ENCODE measurements around the gene GBA3.

Gene GBA3

DNA sequence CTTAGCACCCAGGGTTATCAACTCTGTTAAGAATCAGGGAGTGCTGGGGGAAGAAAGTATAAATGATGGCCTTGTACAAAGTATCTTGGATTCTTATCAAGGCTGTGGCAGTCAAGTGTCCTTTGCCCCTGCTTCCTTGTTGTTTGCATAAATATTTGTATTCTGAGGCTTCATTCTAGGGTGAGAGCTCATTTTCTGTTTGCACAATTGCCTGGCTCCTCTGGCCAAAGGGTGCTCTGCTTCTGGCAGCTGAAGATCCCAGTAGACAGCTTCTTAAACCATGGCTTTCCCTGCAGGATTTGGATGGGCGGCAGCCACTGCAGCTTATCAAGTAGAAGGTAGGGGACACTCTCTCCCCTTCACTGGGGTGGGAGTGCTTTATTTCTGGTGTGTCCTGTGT lies at the start of gene GBA3:
Gene GBA3 (plus strand): TSS at position 202 of the 400 bp plus-strand sequence.
- no peak for DNase-seq (ENCODE audit: low read depth in 1 of 2, low spot score in 1 of 2)

DNA sequence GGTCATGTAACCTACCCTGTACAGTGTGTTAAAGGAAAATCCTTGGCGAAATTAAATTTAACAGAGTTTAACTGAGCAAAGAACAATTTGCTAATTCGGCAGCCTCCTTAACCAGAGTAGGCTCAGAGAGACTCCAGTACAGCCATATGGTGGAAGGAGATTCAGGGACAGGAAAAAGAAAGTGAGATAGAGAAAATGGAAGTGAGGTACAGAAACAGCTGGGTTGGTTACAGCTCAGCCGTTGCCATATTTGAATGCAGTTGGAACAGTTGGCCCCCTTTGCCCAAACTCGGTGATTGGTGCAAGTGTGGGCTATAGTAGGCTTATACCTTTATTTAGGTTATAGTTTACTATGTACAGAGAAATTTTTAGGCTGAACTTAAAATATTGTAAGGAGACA lies 48.8 kb upstream of the GBA3 start:
- DNase-seq (ENCODE audit: low read depth in 1 of 2, low spot score in 1 of 2) = no peak

DNA sequence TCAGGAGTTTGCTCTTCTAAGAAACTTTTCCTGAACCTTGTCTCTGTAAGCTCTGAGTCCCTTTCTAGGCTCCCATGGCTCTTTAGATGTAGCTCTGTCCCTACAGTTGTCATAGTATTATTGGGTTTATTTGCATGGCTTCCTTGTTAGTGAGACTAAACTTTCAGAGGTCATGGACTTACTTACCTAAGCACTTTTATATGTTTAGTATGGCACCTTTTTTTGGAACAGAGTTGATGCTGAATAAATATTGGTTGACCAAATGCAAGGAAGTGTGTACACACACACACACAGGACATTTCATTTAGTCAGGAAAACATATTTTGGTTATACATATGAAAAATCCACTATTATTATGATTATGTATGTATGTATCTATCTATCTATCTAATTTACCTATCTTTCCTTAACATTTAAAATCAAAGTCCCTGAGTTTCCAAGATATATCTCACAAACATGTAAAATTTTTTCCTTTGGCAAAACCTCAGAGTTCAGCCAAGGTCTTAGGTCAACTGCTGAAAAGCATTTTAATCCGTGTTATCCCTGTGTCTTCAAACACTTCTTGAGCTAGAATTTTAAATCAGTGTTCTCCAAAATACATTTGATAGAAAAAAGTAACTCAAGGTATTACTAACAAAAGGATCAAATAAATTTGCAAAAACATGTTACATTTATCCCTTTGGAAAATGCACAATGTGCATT lies 47.1 kb upstream of the GBA3 start:
- no peak for DNase-seq (ENCODE audit: low read depth in 1 of 2, low spot score in 1 of 2)

DNA sequence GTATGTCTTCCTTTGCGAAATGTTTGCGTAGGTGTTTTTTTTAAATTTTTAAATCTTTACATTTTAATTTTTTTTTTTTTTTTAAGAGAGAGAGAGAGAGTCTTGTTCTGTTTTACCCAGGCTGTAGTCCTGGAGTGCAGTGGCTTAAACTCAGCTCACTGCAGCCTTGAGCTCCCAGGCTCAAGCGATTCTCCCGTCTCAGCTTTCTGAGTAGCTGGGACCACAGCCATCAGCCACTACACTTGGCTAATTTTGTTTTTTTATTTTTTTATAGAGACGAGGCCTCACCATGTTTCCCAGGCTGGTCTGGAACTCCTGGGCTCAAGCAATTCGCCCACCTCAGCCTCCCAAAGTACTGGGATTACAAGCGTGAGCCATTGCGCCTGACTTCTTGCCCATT lies 43.7 kb upstream of the GBA3 start:
- no peak for DNase-seq (ENCODE audit: low read depth in 1 of 2, low spot score in 1 of 2)

DNA sequence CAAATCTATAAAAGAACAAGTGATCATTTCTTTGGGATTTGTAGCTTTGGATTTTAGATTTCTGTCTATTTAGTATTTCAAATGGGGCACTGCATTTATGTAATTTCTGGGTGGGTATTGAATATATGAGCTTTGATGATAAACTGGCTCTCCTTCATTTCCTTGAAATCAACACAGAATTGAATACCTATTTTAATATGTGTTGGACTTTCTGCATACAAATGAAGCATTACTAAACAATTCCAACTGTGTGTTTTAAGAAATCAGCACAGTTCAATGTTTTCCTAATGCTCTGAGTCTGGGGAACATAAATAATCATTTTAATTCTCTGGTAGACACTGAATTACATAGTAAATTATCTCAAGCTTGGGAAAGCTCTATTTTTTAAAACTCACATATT lies 42.0 kb upstream of the GBA3 start:
- DNase-seq (ENCODE audit: low read depth in 1 of 2, low spot score in 1 of 2) = no peak

DNA sequence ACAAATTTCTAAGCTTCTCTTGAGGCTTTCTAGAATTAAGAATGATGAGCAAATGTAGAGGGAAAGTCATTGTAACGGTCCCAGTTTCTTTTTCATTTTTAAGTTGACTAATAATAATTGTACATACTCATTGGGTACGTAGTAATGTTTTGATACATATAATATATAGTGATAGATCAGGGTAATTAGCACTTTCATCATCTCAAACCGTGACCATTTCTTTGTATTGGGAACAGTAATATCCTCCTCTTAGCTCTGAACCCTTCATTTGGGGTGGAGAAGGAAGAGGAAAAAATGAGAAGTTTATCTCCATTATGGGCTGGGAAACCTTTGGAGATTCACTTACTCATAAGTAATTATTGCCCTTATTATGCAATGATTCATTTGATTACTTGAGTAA lies 39.0 kb upstream of the GBA3 start:
- DNase-seq (ENCODE audit: low read depth in 1 of 2, low spot score in 1 of 2) = no peak

DNA sequence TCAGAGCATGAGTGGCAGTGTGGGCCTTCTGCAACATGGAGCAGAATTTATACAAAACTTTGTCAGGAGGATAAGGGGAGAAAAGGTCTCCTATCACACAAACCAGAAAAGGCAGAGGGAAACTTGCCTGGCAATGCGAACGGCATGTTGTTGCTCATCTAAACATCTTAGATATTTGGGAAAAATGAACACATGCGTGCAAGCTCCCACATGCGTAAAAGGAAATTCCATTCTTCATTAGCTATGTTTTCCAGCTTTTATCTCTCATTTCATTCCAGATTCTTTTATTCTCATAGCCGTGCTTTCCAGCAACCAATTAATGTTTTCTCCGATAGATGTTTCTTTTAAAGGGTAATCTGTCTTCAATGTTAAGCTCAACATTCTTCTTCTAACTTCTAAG lies 31.3 kb upstream of the GBA3 start:
- DNase-seq (ENCODE audit: low read depth in 1 of 2, low spot score in 1 of 2) = no peak

DNA sequence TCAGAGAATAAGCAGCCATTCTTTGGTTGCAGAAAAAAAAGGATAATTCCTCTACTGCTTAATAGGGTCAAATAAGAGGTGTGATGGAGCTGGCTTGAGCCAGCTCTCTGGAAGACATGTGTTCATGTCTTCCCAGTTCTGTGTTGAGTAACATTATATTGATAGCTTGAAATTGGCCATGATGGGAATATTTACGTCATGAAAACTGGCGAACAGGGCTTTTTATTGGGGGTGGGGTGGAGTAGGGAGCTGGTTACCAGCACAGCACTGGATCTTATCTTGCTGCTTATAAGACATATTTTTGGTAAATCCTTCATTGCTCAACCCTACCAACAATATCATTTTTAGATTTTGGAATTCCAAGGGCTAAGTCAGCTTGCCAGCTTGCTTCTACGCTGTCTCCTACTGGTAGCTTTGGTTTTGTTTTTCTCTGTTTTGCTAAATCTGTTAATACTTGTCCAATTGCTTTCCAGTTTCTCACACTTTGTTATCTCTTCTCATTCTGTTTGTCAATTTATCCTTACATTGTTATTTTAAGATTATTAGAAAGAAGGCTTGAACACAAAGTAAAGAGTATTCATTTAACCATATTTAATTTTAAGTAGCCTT lies 25.3 kb upstream of the GBA3 start:
- no peak for DNase-seq (ENCODE audit: low read depth in 1 of 2, low spot score in 1 of 2)

DNA sequence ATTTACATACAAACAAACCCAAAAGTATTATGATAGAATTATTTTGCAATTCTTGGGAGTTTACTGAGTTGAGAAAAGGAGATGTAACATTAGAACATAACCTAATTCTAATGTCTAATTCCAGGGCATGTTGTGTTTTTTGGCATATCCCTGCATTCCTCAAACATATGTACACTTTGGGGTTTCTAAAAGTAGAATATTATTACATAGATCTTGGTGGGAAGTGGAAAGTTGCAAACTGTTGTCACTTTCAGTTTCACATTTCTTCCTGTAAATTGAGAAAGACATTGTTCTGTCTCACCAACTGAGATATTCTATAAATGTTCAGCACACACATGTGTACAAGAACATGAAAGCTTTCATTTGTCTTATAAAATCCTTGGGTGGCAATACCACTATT lies 24.4 kb upstream of the GBA3 start:
- no peak for DNase-seq (ENCODE audit: low read depth in 1 of 2, low spot score in 1 of 2)

DNA sequence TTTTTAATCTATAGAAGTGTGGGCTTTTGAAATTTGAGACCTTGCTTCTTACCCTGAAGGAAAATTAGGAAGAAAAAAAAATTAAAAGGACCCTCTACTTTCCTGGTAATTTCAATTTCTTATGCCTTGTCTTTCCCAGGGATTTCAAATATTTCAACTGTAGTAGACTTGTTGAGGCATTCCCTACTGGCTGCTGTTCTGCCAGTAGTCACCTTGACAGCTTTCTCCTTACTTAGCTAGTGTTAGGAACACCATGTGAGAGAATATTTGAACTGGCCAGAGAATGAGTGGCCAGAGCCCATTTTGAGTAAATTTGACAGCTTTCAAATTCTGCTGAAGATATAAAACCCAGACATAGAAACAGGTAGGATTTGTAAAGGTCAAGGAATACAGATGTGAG lies 24.0 kb upstream of the GBA3 start:
- no peak for DNase-seq (ENCODE audit: low read depth in 1 of 2, low spot score in 1 of 2)

DNA sequence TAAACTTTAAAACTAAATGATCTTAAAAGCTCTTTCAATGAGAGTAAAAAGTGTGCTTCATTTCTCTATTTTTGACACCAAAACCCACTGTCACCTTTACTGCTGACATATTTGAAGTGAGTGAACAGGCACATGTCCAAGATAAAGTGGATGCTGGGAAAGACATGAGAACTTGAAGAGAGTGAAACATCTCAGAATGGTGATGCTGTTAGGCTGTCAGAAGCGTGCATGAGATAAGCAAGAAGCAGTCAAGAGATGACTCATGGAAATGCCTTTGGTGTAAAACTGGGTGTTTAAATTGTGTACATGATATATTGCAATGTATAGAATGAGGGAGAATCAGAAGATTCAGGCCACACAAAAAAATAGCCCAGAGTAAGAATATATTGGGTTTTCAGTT lies 21.8 kb upstream of the GBA3 start:
- no peak for DNase-seq (ENCODE audit: low read depth in 1 of 2, low spot score in 1 of 2)

DNA sequence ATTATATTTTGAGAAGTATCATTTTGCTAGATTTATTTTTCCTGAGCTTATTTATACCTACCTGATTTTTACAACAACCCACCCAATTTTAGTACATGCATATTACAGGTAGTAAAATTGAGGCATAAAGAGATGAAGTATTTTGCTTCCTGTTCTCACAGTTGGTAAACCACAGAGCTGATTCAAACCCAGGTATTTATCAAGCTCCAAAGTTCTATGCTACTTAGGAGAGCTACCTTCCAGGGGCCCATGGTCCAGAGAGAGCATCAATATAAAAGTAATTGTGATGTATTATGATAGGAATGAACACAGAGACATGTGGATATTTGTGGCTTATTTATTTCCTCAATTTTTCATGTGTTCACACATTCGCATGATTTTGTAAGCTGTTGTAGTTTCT lies 20.2 kb upstream of the GBA3 start:
- no peak for DNase-seq (ENCODE audit: low read depth in 1 of 2, low spot score in 1 of 2)

DNA sequence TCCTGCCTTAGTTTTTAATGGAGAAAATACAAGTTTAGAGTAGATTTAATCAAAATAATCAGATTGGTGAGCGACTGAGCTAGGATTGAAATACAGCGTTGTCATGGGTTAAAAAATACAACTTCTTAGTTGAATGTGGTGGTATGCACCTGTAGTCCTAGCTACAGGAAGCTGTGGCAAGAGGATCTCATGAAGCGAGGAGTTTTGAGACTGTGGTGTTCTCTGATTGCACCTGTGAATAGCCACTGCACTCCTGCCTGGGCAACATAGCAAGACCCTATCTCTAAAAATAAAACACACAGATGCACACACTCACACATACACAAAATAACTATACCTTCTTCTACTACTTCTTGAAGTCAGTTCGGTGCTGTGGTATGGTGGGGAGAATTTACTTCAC lies 19.8 kb upstream of the GBA3 start:
- DNase-seq (ENCODE audit: low read depth in 1 of 2, low spot score in 1 of 2) = no peak

DNA sequence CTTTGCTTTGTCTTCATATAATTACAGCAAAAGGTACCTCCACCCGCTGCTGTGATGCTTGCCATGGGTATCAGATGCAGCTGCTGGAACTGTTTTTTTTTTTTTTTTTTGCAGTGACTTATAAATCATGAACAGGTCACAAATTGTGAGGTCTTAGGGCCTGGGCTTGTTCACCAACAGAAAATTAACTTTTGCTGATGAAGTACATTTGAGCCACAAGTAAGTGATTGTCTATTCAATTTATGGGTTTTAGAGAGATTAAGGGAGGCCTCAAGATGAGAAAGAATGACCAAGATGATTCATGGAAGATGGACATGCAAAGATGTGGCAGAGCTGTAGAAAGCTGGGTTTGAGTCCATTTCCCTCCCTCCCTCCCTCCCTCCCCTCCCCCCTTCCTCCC lies 18.0 kb upstream of the GBA3 start:
- DNase-seq (ENCODE audit: low read depth in 1 of 2, low spot score in 1 of 2) = no peak

DNA sequence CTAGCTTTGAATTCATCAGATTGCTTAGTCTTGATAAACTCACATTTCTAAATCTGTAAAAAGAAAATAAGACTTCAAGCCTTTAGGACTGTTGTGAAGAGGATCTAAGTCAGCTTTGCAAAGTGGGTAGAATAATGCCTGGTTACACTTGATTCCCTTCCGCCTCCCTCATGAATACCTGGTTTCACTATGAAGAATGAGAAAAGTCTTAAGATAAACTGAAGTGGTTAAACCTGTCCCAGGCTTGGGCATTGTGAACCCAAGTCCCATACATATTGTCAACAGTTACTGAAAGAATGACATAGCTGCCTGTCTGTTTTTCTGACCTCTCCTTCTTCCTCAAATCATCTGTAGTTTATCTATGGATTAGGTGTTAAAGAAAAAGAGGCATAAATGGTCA lies 16.7 kb upstream of the GBA3 start:
- no peak for DNase-seq (ENCODE audit: low read depth in 1 of 2, low spot score in 1 of 2)

DNA sequence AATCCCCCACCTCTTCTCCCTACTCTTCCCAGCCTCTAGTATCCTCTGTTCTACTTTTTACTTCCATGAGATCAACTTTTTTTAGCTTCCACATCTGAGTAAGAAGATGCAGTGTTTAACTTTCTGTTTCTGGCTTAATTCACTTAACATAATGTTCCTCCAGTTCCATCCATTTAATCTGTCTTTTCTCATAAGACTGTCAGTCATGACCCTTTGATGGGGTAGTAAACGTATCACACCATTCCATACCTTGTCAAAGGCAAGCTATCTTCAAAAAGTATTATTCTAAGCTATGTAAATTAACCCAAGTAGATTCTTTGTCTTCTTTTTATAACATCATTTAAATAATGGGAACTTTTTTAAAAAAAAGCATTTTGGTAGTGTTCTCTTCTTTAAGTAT lies 15.0 kb upstream of the GBA3 start:
- no peak for DNase-seq (ENCODE audit: low read depth in 1 of 2, low spot score in 1 of 2)

DNA sequence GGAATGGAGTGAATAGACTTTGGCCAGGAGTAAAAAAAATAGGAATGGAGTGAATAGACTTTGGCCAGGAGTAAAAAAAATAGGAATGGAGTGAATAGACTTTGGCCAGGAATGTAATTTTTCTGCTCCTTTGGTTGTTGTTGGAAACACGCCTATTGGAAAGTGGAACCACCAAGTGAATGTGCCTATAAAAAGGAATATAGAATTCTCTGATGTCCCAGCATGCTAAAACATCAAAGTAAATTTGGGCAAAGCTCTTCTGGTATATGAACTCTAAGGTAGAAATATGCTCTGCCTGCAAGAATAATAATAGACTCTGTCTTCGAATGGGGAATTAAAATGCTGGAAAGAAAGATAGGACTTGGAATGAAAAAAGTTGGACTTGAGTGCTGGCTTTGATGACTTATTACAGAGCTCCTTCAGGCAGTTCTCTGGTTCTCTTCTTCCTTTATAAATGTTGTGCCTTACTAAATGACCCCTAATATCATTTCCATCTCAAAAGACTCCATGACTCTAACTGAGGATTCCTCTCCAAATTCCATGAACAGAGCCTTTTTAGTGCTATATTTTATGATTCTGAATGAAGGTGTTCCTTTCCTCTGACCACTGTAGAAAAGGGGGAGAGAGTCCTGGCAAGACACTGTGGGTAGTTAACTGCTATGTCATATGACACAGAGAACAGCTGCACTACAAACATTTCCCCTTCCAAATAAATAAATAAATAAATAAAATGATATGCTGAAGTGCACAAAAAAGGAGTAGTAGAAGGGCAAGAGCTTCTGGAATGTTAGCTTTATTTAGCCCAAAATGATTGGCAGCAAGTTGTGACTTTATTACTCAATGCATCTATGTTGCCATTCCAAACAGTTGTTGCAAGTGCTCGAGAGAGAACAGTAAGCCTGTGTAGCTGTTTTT lies 13.5 kb upstream of the GBA3 start:
- DNase-seq (ENCODE audit: low read depth in 1 of 2, low spot score in 1 of 2) = no peak

DNA sequence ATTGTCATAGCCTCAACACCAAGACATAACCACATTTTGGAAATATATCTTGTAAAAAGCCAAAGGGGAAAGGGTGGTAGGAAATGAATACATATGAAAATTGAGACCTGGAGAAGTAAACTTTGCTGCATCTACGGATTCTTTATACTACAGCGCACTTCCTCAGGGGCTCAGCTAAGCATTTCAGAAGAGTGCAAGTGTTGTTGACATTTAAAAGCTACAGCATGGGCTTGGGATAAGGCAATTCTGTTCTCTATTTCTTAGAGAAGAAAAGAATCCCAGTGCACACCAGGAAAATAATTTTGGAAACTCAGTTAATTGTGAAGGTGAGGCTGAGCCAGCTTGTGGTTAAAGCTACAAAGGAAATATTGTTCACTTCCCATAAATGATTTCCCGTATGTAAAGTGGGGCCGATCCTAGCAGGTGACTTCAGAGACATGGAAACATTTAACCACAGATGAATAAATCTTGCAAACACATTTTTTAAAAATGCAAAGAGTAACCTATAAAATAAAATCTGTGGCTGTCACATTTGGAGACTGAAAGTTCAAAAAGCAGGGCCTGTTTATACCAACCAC lies 12.6 kb upstream of the GBA3 start:
- DNase-seq (ENCODE audit: low read depth in 1 of 2, low spot score in 1 of 2) = no peak

DNA sequence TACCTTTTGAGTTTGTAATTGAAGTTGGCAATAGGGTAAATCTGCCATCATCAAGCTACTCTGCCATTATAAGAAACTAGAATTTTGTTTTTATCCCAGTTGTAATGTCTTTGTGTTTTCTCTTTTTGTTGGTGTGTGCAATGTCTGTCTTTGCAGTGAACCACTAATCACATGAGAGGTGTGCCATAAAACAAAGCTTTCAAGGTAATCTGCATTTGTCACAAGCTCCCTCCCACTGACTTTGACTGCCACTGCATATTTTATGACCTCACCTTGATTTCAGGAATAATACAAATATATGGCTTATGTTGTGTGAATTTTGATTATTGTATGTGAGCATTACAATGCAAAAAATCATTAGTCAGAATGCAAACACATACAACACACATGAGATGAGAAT lies 9.0 kb upstream of the GBA3 start:
- DNase-seq (ENCODE audit: low read depth in 1 of 2, low spot score in 1 of 2) = no peak

DNA sequence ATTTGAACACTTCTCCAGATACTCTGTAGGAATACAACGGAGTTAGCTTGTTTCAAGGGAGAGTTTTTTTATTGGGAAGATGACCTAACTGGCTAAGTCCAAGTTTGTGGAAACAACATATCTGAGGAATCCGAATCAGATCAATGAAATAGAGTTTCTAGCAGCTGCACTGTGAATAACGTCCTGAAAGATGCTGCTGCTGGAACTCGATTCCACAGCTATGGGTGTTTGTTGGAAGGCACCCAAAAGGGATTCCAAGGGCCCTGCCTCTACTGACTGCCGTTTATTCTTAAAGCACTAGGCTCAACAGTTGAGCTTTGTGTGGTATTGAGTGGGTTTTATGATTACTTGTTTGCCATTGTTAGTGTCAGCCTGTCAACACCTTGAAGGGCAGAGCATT lies 6.6 kb upstream of the GBA3 start:
- DNase-seq (ENCODE audit: low read depth in 1 of 2, low spot score in 1 of 2) = no peak

DNA sequence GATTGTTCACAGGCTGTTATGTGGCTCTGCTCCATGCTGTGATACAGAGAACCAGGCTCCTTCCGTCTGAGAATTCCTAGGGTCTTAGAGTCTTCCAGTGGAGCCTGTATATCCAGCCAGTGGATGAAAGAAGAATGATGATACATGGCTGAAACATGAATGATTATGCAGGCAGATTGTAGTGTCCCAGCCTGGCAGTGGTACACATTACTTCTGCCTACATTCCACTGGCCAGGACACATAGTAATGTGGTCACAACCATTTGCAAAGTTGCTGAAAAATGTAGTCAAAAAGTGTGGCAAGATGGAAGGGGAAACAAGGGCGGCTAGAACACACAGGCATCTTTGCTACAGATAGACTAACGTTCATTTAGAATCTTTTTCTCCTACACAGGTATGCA lies 4.5 kb upstream of the GBA3 start:
- DNase-seq (ENCODE audit: low read depth in 1 of 2, low spot score in 1 of 2) = no peak

DNA sequence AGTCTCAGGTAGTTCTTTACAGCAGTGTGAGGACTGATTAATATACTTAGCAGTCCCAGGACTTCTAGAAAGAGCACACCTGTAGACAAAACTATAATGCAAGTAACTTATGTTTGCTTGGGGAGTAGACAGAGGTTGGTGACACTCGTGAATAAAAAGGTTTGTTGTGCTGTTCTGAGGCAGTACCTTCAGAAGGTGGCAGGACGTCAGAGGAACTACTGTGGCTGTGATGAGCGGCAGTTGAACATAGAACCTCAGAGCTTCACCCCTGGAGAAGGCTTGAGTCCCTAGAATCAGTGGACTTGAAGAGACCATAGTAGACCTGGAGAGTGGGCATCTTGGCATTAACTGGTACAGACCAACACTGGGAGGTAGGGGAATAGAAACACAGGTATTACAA lies 3.3 kb upstream of the GBA3 start:
- no peak for DNase-seq (ENCODE audit: low read depth in 1 of 2, low spot score in 1 of 2)
